HG03469 (cell line): ENCODE measurements around the gene USP27X.

Source experiments
- ATAC-seq: cut with Tn5 transposase; IDR thresholded peaks from one replicate; pipeline ENCODE4 v1.9.1; 2021; ENCODE audit warnings: mild to moderate bottlenecking, moderate library complexity, moderate number of reproducible peaks; ENCODE audit not compliant: unreplicated experiment

The USP27X gene

DNA sequence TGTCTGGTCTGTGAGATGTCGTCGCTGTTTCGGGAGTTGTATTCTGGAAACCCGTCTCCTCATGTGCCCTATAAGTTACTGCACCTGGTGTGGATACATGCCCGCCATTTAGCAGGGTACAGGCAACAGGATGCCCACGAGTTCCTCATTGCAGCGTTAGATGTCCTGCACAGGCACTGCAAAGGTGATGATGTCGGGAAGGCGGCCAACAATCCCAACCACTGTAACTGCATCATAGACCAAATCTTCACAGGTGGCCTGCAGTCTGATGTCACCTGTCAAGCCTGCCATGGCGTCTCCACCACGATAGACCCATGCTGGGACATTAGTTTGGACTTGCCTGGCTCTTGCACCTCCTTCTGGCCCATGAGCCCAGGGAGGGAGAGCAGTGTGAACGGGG lies 1.4 kb downstream of the USP27X start:
- no peak for ATAC-seq

GRCh38 chrX:49884290-49884862 lies 5.1 kb downstream of the USP27X start:
- no peak for ATAC-seq

DNA sequence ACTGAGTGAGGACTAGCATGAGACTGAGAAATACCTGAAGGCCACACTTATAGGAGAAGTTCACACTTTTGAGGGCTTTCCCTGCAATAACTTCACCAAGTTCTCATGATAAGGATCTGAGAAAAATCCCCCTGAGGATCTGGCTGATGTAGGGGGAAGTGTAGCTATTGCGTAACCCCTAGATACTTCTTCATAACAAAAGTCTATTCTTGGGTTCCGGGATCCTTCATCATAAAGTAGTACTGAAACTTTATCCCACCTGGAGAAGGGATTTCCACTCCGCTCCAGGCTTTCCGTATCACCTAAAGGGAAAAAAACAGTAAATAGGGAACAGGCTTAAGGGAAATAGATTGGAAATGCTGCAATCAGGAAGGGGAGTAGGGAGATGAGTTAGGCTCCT lies 13.3 kb downstream of the USP27X start:
- no peak for ATAC-seq

GRCh38 chrX:49896951-49897350 lies 17.7 kb downstream of the USP27X start:
- ATAC-seq = no peak

DNA sequence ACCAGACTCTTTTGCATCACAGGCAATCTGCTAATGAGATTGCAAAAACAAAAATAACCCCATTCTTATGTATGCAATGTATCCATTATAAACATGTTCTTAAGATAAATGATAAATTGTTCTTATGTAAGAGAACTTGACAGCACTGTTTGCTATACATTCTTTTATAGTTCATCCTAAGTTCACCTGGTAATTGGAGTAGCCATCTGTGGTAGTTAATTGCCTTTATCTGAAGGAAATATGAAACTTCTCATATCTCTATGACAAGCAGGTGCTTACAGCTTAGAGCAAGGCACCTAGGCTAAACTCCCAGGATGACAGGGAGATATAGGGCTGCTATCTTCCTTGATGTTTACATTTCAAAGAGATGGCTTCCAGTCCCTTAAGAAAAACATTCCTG lies 21.8 kb downstream of the USP27X start:
- ATAC-seq = no peak

DNA sequence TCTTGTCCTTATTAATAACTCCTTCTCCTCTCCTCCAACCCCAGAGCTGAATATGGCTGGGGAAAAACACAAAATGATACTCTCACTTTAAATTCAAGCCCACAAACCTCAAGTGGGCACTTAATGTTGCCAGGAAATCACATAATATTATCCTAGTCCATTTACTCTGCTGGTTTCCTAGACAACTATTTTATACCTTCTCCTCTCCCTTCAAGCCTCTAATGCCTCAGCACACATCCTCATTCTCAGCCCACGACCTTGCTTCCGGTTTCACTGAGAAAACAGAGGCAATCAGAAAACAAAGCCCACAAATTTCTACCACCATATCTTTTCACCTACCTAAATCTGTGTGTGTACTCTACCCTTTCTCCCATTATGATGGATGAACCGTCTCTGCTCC lies 31.1 kb downstream of the USP27X start:
- ATAC-seq = peak; percentile 83

DNA sequence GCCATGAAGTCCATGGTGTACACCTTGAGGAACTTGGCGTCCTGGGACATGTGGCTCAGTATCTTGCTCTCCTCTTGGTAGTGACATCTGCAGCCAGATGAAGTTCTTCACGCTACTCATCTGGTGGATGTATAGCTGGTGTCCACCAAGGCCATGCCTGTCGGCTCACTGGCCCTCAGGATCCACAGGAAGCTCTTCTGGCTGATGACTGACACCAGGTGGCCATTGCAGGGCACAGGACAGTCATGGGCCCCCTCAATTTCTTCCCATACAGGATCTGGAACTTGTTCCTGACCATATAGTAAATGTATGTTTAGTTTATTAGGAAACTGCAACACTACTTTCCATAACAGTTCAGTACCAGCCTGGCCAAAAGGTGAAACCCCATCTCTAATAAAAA lies 32.8 kb downstream of the USP27X start:
- ATAC-seq = no peak

DNA sequence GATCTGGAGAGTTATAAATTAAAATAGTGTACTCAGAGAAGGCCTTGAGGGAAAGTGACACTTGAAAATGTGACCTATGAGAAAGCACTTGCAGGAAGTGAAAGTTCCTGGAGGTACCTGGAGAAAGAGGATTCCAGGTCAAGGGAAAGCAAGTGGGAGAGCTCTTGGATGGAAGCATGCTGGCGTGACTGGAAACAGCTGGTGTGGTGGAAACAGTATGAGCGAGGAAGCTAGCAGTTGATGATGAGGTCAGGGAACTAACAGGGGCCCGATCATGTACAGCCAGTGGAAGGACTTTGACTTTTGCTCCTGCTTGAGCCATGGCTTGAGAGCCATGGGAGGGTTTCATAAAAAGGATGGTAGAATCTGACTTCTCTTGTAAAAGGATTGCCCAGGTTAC lies 33.6 kb downstream of the USP27X start:
- ATAC-seq = no peak

DNA sequence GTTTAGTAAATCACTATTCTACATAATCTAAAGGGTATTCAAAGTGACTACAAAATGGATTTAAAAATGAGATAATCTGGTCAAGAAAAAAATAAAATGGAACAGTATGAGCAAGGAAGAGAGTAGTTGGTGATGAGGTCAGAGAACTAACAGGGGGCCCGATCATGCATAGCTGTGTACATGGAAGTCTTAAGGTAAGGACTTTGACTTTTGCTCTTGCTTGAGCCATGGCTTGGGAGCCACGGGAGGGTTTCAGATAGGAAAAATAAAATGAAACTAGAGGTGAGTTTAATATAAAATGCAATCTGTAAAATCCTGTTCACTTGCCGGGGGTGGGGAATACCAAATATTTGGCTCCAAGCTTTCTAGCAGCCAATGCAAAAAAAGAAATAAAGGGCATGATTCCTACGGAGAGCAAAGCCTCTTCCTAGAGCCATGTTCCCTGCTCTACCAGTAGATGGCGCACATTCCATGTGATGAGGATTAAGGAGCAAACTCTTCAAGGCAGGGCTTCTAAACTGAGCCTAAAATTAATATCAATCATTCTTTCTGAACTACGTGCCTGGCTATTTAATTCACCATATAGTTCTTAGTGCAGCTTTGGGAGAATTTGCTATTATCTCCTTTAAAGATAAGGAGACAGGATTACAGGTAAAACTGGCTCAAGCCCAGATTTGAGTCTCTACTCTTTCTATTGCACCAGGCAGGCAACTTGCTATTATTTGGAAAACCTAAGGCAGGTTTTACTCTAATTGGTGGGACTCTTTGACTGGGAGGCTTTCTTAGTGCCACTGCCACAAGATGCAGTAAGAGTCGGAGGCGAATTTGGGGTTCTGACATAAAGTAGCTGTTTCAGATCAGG lies 36.3 kb downstream of the USP27X start:
- ATAC-seq = no peak

- no peak for ATAC-seq
These were observed 40.3 kb downstream of the USP27X start for GRCh38 chrX:49919617-49920016.

GRCh38 chrX:49921109-49921508 lies 41.8 kb downstream of the USP27X start:
- no peak for ATAC-seq

DNA sequence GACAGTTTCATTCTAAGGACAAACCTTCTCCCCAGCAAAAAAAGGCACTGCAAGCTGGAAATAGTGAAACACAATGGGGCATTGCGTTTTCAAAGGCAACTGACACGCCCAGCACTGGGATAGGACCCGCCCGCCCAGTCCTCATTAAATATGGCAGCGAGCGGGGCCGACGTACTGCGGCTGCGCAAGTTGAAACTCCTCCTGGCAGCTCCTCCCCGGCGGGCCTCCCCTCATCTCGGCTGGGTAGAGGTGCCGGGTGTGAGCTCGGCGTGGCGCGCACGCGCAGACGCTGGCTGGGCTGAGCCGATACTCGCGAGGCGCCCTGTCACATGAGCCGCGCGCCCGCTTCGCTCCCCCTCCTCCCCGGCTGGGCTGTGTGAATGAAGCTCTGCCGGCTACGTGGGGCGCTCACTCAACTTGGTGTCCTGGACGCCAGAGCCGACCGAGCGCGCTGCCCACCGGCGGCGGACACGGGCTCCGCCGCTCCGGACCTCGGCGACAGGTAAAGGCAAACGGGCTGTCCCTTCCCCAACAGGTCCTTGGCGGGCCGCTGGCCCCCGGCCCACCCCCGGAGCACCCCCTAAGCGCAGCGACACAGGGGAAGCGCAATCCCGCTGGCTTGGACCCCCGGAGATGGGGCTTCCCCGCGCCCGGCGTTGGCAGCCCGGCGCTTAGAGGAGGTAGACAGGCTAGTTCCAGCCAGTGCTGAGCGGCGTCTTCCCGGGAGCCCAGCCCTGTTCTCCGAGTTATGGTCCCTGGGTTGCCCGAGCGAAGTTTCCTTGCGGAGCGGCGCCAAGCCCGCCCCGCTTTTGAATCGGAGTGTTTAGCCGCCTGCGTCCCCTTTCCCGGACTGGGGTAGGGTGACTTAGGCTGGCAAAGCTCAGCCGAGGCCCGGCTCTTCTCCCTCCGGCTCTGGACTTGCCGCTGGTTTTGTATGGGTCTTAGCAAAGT lies 43.3 kb downstream of the USP27X start, which contains the start of gene CLCN5:
CLCN5 (plus strand) TSS at position 306 of the 951 bp plus-strand sequence. CDS start 2,703 bp downstream, outside the sequence.
- ATAC-seq = peak; percentile 93

DNA sequence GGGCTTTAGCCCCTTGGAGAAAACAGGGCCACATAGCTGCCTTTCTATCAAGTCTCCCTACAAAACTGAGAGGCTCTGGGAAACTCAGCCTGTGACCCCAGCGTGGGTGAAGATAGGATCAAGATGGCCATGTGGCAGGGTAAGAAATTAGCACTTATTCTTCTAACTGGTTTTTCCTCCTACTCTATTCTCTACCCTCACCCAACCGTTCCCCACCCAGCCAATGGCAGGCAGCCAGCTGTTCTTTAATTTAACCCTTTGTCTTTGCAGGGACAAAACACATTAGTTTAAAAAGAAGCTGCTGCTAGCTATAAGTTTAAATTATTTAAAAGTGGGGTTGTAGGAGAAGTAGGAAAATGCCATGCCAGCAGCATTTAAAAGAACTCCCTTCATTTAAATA lies 45.9 kb downstream of the USP27X start:
- no peak for ATAC-seq

DNA sequence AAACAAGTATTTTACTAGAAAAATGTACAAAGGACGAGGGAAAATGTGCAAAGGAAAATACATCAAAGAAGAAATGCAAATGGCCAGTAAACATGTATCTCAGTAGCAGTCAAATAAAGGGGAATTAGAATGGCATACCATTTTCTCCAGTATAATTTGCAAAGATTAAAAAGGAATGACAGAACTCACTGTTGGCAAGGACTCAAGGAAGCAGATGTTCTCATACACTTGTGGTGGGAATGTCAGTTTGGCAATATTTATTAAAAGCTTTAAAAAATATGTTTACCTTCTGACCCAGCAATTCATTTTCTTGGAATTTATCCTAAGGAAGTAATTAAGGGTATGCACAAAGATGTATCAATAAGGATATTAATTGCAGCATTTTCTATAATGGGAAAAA lies 50.8 kb downstream of the USP27X start:
- ATAC-seq = no peak
